PFSK-1 (cell line): ENCODE measurements around the gene PRDM2.

ENCODE experiments used
- FOXP2 ChIP-seq: optimal IDR thresholded peaks from 2 replicates; pipeline ENCODE3; 2011; ENCODE audit warnings: borderline replicate concordance, control low read depth, inconsistent platforms; ENCODE audit not compliant: insufficient read depth; ENCODE audit errors: extremely low read length, extremely low read depth
- POLR2AphosphoS5 ChIP-seq: IDR thresholded peaks from 2 replicates; pipeline ENCODE4 v1.6.1; 2012; ENCODE audit warnings: low read depth, mild to moderate bottlenecking, control low read depth, low read length, moderate library complexity
- SIN3A ChIP-seq: IDR thresholded peaks from 2 replicates; pipeline ENCODE4 v1.6.1; 2012; ENCODE audit warnings: mild to moderate bottlenecking, low read length, moderate library complexity, borderline replicate concordance; ENCODE audit not compliant: insufficient read depth
- TAF1 ChIP-seq: IDR thresholded peaks from 2 replicates; pipeline ENCODE4 v1.6.1; 2012; ENCODE audit warnings: low read length, control low read depth, borderline replicate concordance; ENCODE audit not compliant: insufficient read depth
- TF ChIP-seq, protein P1 (sequence below), 2 experiments: IDR thresholded peaks; 2 replicates each; pipeline versions ENCODE4 v1.6.1 to v1.8.0; 2011 to 2012; ENCODE audit warnings: low read depth in 2 of 2, low read length in 2 of 2, control low read depth in 1 of 2, inconsistent platforms in 1 of 2, mild to moderate bottlenecking in 1 of 2, moderate library complexity in 1 of 2; ENCODE audit not compliant: insufficient read depth in 1 of 2

PRDM2 gene

DNA sequence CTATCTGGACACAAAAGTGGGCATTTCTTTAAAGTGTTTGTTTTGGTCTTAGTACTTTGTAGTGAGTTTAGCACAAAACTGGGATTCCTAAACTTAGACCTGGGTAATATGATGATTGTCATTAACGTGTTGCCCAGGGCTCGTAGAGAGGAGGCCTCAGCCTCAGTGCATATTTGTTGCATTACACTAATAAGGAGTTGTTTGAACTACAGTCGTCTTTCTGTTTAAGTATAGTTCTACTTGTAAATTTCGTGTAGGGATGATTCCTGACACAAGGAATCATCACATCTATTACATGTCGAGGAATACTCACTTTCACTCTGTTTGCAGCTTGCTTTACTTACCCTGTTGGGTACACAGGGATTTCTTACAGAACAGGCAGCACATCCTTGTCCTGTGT lies 85.0 kb downstream of the PRDM2 start:
- TF ChIP-seq FOXP2 (no peak), POLR2AphosphoS5 (no peak), SIN3A (no peak), TAF1 (no peak)
- TF ChIP-seq, protein P1, sequence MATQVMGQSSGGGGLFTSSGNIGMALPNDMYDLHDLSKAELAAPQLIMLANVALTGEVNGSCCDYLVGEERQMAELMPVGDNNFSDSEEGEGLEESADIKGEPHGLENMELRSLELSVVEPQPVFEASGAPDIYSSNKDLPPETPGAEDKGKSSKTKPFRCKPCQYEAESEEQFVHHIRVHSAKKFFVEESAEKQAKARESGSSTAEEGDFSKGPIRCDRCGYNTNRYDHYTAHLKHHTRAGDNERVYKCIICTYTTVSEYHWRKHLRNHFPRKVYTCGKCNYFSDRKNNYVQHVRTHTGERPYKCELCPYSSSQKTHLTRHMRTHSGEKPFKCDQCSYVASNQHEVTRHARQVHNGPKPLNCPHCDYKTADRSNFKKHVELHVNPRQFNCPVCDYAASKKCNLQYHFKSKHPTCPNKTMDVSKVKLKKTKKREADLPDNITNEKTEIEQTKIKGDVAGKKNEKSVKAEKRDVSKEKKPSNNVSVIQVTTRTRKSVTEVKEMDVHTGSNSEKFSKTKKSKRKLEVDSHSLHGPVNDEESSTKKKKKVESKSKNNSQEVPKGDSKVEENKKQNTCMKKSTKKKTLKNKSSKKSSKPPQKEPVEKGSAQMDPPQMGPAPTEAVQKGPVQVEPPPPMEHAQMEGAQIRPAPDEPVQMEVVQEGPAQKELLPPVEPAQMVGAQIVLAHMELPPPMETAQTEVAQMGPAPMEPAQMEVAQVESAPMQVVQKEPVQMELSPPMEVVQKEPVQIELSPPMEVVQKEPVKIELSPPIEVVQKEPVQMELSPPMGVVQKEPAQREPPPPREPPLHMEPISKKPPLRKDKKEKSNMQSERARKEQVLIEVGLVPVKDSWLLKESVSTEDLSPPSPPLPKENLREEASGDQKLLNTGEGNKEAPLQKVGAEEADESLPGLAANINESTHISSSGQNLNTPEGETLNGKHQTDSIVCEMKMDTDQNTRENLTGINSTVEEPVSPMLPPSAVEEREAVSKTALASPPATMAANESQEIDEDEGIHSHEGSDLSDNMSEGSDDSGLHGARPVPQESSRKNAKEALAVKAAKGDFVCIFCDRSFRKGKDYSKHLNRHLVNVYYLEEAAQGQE (IDR thresholded peaks at IDR 0.05; ENCODE audit: insufficient read depth in 1 of 2, low read depth in 2 of 2, low read length in 2 of 2): no peak

DNA sequence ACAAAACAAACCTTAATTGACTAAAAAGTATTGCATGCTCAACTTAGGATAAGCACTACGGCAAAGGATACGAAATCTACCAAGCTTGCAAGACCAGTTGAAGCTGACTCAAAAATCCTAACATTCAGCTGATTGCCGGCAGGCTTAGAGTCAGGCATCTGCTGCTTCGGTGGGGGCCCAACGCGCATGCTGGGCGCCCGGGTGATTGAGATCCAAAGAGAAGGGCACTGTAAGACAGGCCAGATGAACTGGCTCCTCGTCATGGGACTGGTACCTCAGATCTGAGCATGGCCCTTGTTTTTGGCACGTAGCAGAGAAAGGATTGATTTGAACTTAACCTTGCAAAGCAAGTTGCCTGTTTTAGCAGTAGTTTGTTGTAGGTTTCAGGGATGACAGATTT lies 86.6 kb downstream of the PRDM2 start:
- TF ChIP-seq SIN3A (no peak), TAF1 (no peak), POLR2AphosphoS5 (no peak), FOXP2 (no peak)
- TF ChIP-seq, protein P1 (IDR thresholded peaks at IDR 0.05; ENCODE audit: insufficient read depth in 1 of 2, low read depth in 2 of 2, low read length in 2 of 2): no peak

DNA sequence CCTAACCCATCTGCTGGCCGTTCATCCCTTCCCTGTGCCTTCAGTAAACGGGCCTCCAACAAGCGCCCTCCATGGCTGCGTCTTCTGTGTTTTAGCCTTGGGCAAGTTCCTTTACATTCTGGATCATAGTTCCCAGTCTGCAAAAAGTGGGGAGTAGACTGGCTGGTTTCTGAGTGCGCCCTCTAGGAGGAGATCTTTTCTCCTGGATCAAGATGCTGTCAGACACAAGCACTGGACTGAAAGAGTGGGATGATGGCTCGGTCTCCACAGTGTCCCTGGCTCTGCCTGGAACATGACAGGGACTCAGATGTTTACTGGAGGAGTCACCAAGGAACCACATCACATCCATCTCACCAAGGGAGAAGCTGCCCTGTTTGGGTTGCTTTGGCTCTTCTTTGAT lies 88.8 kb downstream of the PRDM2 start:
- no peak for TF ChIP-seq TAF1
- TF ChIP-seq POLR2AphosphoS5: no peak
- no peak for TF ChIP-seq FOXP2
- TF ChIP-seq, protein P1 (IDR thresholded peaks at IDR 0.05; ENCODE audit: insufficient read depth in 1 of 2, low read depth in 2 of 2, low read length in 2 of 2): no peak
- no peak for TF ChIP-seq SIN3A

DNA sequence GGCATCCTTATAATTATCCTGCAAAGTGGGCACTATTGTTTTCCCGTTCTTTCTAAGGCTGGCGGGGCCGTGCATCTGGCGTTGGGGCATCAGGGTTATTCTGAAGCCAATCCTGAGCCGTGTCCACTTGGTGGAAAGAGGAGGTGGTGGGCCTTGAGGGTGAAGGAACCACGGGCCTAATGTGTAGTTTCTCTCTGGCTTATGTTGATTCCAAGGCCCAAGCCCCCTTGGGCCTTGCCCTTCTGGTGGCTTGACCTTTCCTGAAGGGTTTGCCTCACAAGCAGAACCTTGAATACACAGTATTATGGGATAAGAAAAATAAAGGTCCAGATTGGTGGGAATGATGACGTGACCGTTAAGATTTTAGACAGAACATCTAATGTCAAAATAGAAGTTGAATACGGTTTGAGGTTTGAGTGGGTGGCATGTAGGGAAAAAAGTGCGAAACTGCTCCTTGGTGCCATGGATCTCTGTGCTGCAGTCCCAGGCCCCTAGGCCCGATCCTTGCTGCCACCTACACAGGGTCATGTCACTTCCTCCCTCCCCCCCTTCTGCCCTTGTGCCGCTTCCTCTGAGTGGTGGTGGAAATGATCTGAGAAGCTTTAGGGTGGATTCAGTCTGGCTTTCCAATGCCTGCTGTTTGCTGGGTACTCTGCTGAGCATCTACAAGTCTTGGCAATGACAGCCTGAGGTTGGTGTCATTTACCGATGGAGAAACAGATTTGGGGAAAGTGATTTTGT lies 90.5 kb downstream of the PRDM2 start:
- TF ChIP-seq SIN3A: no peak
- no peak for TF ChIP-seq FOXP2
- TF ChIP-seq, protein P1 (IDR thresholded peaks at IDR 0.05; ENCODE audit: insufficient read depth in 1 of 2, low read depth in 2 of 2, low read length in 2 of 2): no peak
- TF ChIP-seq POLR2AphosphoS5: no peak
- no peak for TF ChIP-seq TAF1
